Fibroblast of the aortic adventitia (primary cell): ENCODE data around the gene IGSF6. TPM values are rescaled to one million over a fixed set of nuclear protein-coding genes. Genes with fewer than 3 reads are reported as not detected.
A peak's percentile ranks its signal among the peaks of the same experiment; 100 is the strongest.

ENCODE experiments used
- DNase-seq: peaks from one replicate; pipeline ENCODE4 v3.0.0-alpha.2; 2010; ENCODE audit warnings: low read depth
- H3K4me3 ChIP-seq: 2 replicates; pipeline ENCODE4 v1.5.1; 2011; ENCODE audit warnings: low read depth, mild to moderate bottlenecking, control low read depth, low read length, moderate library complexity
- total RNA-seq: library from RNA; depleted of rRNA; stranded (reverse); fragments of >200 nt; gene quantifications from 2 replicates; pipeline ENCODE4 v1.2.3, GENCODE V29; 2012; ENCODE audit warnings: low replicate concordance
- TF ChIP-seq, protein P1 (sequence below): IDR thresholded peaks from 2 replicates; pipeline ENCODE4 v1.5.1; 2011; ENCODE audit warnings: mild to moderate bottlenecking, low read length, control low read depth, inconsistent platforms; ENCODE audit not compliant: insufficient read depth

Gene IGSF6
- total RNA-seq, 1 donor = not detected

DNA sequence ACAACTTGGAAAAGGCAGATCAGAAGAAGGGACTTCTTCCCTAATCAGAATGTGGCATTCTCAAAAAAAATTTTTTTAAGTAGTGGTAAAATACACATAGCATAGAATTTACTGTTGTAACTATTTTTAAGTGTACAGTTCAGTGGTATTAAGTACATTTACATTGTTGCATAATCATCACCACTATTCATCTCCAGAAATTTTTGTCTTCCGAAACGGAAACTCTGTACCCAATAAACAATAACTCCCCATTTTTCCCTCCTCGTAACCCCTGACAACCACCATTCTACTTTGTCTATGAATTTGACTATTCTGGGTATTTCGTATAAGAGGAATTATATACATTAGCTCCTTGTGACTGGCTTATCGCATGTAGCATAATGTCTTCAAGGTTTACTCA, 34.1 kb downstream of the IGSF6 start:
- DNase-seq = no peak
- TF ChIP-seq, protein P1, sequence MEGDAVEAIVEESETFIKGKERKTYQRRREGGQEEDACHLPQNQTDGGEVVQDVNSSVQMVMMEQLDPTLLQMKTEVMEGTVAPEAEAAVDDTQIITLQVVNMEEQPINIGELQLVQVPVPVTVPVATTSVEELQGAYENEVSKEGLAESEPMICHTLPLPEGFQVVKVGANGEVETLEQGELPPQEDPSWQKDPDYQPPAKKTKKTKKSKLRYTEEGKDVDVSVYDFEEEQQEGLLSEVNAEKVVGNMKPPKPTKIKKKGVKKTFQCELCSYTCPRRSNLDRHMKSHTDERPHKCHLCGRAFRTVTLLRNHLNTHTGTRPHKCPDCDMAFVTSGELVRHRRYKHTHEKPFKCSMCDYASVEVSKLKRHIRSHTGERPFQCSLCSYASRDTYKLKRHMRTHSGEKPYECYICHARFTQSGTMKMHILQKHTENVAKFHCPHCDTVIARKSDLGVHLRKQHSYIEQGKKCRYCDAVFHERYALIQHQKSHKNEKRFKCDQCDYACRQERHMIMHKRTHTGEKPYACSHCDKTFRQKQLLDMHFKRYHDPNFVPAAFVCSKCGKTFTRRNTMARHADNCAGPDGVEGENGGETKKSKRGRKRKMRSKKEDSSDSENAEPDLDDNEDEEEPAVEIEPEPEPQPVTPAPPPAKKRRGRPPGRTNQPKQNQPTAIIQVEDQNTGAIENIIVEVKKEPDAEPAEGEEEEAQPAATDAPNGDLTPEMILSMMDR = no peak
- H3K4me3 ChIP-seq = no peak overlapping the region

DNA sequence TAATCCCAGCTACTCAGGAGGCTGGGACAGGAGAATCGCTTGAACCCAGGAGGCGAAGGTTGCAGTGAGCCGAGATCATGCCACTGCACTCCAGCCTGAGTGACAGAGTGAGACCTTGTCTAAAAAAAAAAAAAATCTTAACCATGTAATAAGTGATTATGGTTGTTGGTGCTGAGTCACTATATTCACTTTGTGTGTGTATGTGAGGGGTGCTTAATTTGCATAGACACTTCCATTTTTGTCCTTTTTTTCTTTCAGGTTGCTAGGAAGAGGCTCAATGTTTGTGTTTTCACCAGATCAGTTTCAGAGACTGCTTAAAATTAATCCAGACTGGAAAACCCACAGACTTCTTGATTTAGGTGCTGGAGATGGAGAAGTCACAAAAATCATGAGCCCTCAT, 34.8 kb downstream of the IGSF6 start:
- TF ChIP-seq, protein P1 = no peak
- H3K4me3 ChIP-seq = no peak overlapping the region

DNA sequence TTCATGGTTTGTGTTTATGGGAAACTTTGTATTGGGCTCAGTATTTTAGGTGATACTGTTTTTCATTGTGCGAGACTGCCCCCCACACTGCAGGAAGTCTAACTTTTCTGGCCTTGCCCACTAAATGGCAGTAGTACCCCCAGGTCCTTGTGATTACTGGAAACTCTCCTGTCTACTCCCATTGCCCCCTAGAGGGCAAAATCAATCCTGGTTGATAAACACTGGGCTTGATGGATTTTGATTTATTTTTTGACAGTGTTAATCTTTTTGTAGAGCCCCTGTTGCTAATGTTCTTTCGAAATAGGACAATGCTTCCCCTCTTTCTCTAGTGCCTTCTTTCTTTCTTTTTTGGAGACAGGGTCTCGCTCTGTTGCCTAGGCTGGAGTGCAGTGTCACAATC, 37.5 kb downstream of the IGSF6 start:
- no peak for DNase-seq
- TF ChIP-seq, protein P1 = peak; percentile 4
- no peak overlapping the region for H3K4me3 ChIP-seq

More for the DNA sequence above, 34.8 kb downstream of the IGSF6 start:
- DNase-seq = no peak

DNA sequence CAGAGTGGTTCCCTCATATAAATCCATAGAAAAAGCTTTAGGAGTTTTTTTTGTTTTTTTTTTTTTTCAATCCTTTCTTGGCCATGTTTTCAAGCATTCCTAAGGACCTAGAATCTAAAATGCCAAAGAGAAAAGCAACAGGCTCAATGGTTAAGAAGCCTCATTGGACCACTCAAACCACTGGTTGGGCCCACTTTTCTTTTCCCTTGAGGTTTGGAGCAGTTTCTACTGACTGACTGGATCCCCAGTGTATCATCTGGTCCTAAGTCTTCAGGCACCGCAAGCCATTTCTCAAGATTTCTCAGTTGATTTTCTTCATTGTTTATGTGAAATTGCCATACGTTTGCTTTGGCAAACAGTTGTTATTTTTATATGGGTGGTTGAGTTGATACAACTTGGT, 38.6 kb downstream of the IGSF6 start:
- no peak for DNase-seq
- TF ChIP-seq, protein P1 = no peak
- no peak overlapping the region for H3K4me3 ChIP-seq

DNA sequence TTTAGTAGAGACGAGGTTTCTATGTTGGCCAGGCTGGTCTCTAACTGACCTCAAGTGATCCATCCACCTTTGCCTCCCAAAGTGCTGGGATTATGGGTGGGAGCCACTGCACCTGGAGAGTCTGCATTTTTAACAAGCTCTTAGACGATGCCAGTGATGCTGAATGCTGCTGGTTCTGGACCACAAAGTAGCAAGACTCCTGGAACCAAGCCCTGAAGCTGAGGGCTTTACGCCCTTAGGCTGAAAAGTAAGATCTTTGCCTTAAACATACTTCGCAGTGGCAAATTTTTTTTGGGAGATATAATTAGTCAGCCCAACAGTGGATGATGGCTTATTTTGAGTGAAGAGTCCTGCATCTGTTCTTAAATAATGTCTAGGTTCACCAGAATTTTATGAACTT, 39.0 kb downstream of the IGSF6 start:
- H3K4me3 ChIP-seq = no peak overlapping the region
- TF ChIP-seq, protein P1 = no peak
- no peak for DNase-seq

DNA sequence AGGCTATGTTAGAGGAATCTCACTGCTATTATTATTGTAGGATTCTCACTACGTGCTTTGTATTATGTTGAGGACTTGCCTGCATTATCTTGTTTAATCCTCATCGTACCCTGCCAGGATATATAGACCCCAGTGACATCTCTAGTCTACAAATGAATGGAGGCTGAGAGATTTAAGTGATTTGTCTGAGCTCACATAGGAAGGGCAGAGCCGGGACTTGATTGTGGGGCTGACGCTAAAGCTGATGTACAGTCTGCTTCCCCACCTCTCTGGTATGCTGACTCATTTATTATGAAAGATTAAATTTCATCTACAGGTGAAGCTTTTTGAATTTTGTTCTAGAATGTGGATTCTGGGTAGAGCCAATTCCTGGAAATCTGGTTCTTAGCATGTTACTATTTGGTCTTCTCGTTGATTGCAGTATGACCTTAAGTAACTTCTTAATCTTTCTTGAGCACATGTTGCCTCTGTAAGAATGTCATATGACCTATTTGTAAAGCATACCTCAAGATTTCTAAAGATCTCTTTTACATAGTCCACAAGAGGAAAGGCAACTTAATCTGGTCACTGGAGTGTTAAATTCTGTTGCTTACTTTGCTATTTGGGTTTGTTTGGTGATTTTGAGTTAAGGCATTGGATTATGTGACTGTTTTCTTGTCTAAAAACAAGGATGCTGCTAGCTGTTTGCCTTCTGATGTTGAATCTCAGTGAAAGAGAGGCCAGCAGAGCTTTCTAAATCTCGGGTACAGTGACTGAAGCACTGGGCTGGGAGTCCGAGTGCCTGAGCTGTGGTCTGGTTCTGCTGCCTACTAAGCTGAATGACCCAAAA, 40.6 kb downstream of the IGSF6 start:
- no peak overlapping the region for H3K4me3 ChIP-seq
- TF ChIP-seq, protein P1 = no peak
- DNase-seq = no peak

DNA sequence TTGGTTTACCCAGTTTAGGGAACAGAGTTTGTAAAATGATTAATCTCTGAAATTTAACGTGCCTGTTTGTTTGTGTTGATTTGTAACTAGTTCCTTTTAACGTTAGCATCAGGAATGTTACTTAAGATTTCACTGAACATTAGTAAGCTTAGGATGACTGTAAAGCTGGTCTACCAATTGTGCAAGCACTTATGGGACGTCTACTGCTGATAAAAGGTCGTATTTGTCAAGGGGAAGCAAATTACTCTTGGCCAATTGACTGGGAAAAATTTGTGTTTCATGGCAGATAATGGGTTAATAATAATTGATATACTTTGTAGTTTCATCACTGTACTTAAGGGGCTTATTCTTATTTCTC, 41.2 kb downstream of the IGSF6 start:
- peak; percentile 52 for DNase-seq
- TF ChIP-seq, protein P1 = no peak
- no peak overlapping the region for H3K4me3 ChIP-seq
